ENCODE data around the gene USP25.

The USP25 gene

DNA sequence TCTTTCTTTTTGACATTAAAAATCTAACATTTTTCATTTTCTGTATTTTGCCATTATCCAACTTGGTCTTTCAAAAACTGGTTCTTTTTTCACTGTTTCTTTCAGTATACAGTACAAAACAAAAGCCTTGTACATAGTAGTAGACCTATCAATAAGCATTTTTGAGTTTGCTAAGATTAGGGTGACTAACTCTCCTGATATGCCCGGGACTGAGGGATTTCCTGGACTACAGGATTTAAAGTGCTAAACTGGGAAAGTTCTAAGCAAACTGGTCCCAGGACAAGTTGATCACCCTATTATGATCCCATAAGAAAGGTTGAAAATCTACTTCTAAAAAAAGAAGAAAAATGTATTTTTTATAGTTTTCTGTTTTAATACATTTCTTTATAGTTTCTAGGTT, 120.9 kb downstream of the USP25 start:
- H3K4me3 ChIP-seq (ENCODE audit: low read length), result no peak overlapping the region
- peak; percentile 50 for DNase-seq (ENCODE audit: low read depth)
- TF ChIP-seq CTCF (conservative IDR thresholded peaks at IDR 0.05; ENCODE audit: low read length), result no peak

- no peak for DNase-seq (ENCODE audit: low read depth)
- no peak overlapping the region for H3K4me3 ChIP-seq (ENCODE audit: low read length)
- TF ChIP-seq CTCF (conservative IDR thresholded peaks at IDR 0.05; ENCODE audit: low read length), result no peak
Observed at GRCh38 chr21:15852146-15852545, 122.4 kb downstream of the USP25 start.

DNA sequence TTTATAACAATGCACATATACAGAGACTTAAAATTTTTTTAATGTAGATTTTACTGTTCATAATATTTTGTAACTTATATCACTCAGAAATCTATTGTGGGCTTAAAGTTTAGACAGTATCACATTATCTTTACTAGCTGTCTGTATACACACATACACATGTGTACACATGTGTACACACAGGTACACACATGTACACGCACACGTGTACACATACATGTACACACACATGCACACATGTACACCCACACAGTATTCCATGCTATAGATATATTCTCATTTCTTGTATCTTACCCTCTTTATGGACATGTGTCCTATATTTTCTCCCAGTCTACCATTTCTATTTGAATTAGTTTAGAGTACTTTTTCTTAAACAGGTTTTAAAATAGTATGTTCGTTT, 123.3 kb downstream of the USP25 start:
- no peak for TF ChIP-seq CTCF (conservative IDR thresholded peaks at IDR 0.05; ENCODE audit: low read length)
- no peak for DNase-seq (ENCODE audit: low read depth)
- H3K4me3 ChIP-seq (ENCODE audit: low read length), result no peak overlapping the region

- no peak for DNase-seq (ENCODE audit: low read depth)
- H3K4me3 ChIP-seq (ENCODE audit: low read length), result no peak overlapping the region
- no peak for TF ChIP-seq CTCF (conservative IDR thresholded peaks at IDR 0.05; ENCODE audit: low read length)
Observed at GRCh38 chr21:15856813-15857212, 127.0 kb downstream of the USP25 start.

DNA sequence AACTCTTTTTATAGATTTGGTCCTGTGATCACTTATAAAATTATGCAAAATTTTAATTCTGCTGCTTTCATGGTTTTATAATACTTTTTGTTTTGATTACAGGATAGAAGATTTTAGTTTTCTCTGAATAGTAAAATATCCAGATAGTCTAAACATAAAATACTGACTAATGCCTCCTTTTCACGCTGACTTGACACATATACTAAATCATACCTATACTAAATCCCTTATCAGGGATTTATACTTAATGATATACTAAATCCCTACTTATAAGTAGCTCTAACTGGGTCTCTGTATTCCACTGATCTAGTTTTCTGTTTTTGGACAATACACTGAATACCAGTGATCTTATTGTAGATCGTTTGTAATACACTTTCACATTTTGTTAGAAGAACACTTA, 128.0 kb downstream of the USP25 start:
- no peak for DNase-seq (ENCODE audit: low read depth)
- no peak overlapping the region for H3K4me3 ChIP-seq (ENCODE audit: low read length)
- no peak for TF ChIP-seq CTCF (conservative IDR thresholded peaks at IDR 0.05; ENCODE audit: low read length)

GRCh38 chr21:15860541-15860940, 130.8 kb downstream of the USP25 start:
- H3K4me3 ChIP-seq (ENCODE audit: low read length), result no peak overlapping the region
- TF ChIP-seq CTCF (conservative IDR thresholded peaks at IDR 0.05; ENCODE audit: low read length), result no peak
- DNase-seq (ENCODE audit: low read depth), result no peak

- no peak for TF ChIP-seq CTCF (conservative IDR thresholded peaks at IDR 0.05; ENCODE audit: low read length)
- no peak for DNase-seq (ENCODE audit: low read depth)
- H3K4me3 ChIP-seq (ENCODE audit: low read length), result no peak overlapping the region
Observed at GRCh38 chr21:15868940-15869339, 139.2 kb downstream of the USP25 start.
